Endodermal cell (in vitro differentiated cells): Measurements from ENCODE around the gene RBMS3. TPM values are rescaled to one million over a fixed set of nuclear protein-coding genes. Genes with fewer than 3 reads are reported as not detected.
A peak's percentile ranks its signal among the peaks of the same experiment; 100 is the strongest.

Experiments used
- DNase-seq: peaks from one replicate; pipeline ENCODE4 v3.0.0-alpha.2; 2017
- H3K27ac ChIP-seq: 2 replicates; pipeline ENCODE4 v1.5.1; 2013; ENCODE audit warnings: mild to moderate bottlenecking, low read depth, low read length, moderate library complexity
- H3K27me3 ChIP-seq: 2 replicates; pipeline ENCODE4 v1.6.1; 2013; ENCODE audit warnings: mild to moderate bottlenecking, low read length, moderate library complexity; ENCODE audit not compliant: insufficient read depth, control insufficient read depth, poor library complexity, severe bottlenecking
- H3K36me3 ChIP-seq: 2 replicates; pipeline ENCODE4 v1.7.0; 2013; ENCODE audit warnings: mild to moderate bottlenecking, low read length, moderate library complexity; ENCODE audit not compliant: control insufficient read depth, insufficient read depth
- H3K4me1 ChIP-seq: one replicate; pipeline ENCODE4 v1.7.0; 2013; ENCODE audit warnings: low read length; ENCODE audit not compliant: control insufficient read depth, insufficient read depth
- H3K4me3 ChIP-seq: 2 replicates; pipeline ENCODE4 v1.5.1; 2013; ENCODE audit warnings: mild to moderate bottlenecking, low read length, moderate library complexity
- H3K9ac ChIP-seq: 2 replicates; pipeline ENCODE4 v1.6.1; 2013; ENCODE audit warnings: mild to moderate bottlenecking, low read length, moderate library complexity; ENCODE audit not compliant: poor library complexity, severe bottlenecking; ENCODE audit errors: extremely low read depth
- H3K9me3 ChIP-seq: 2 replicates; pipeline ENCODE4 v1.6.1; 2013; ENCODE audit warnings: mild to moderate bottlenecking, low read length, moderate library complexity; ENCODE audit not compliant: control insufficient read depth
- H3K27ac Mint-ChIP-seq: 2 replicates; pipeline ENCODE4 v1.8.0; 2020; ENCODE audit warnings: mixed read lengths
- H3K27me3 Mint-ChIP-seq: 2 replicates; pipeline ENCODE4 v1.8.0; 2021; ENCODE audit warnings: mild to moderate bottlenecking, mixed read lengths; ENCODE audit not compliant: insufficient read depth
- H3K36me3 Mint-ChIP-seq: 2 replicates; pipeline ENCODE4 v1.8.0; 2020; ENCODE audit warnings: low read depth, mixed read lengths
- H3K4me1 Mint-ChIP-seq: 2 replicates; pipeline ENCODE4 v1.8.0; 2020; ENCODE audit warnings: mixed read lengths
- H3K4me3 Mint-ChIP-seq: 2 replicates; pipeline ENCODE4 v1.8.0; 2020; ENCODE audit warnings: mild to moderate bottlenecking, moderate library complexity, mixed read lengths
- H3K9me3 Mint-ChIP-seq: 2 replicates; pipeline ENCODE4 v1.8.0; 2020; ENCODE audit warnings: mild to moderate bottlenecking, mixed read lengths
- WGBS, 2 experiments: methylation state at CpG; one replicate each; pipeline versions ENCODE4 v1.1.5 to v1.1.7; 2013; ENCODE audit warnings: missing lambda C conversion rate in 2 of 2, mixed read lengths in 1 of 2; ENCODE audit not compliant: insufficient coverage in 1 of 2, insufficient read length in 1 of 2; 5-methylcytosine and 5-hydroxymethylcytosine counted together
- total RNA-seq, 2 donors: library from RNA; stranded (reverse); fragmentation: NEBNext Ultra II Directional in 1 of 2; extraction: Animal tissue kit (Norgen Biotek cat#: 25700) in 1 of 2; gene quantifications; 2 replicates in 1 of 2; 3 replicates in 1 of 2; pipeline ENCODE4 v1.2.1, GENCODE V29; 2021
- TF ChIP-seq, protein P1 (sequence below): fragments of 200-600 bp; sonication (generic); conservative IDR thresholded peaks from 2 replicates; pipeline ENCODE4 v1.5.0; 2021; ENCODE audit warnings: antibody characterized with exemption, mild to moderate bottlenecking

RBMS3 gene
- total RNA-seq, 2 donors from 2014 or later: 2.0 to 7.3 TPM

DNA sequence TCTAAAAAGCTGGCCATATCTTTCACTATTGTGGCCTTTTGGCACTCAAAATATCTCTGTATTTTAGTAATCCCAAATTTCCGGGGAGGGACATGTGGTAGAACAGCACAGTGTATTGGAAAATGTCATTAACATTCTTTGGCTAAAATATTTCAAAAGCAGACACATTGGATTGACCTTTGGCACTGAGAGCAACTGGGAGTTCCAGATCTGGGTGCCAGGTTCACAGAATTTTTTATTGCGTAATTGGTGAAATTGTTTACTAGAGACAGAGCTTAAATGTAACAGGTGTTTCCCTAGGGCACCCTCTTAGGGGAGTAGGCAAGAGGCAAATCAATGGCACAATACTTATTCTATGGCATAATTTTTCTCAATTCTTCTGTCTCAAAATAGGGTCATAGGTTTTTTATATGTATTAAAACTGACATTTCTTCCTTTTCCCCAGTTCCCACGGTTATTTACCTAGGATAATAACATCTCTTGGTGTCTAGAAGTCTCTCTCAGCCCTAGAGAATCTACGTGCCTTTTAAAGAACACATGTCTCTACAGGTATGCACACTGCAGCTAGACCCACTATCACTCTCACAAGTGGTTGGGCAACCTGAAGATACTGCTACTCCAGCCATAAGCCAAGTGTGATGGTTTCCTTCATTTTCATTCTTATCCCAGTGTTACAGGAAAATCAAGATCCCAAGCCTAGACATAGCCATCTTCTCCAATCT lies 10.6 kb downstream of the RBMS3 start:
- peaks cover 21% of the 10 kb centered on the region for H3K4me1 Mint-ChIP-seq

DNA sequence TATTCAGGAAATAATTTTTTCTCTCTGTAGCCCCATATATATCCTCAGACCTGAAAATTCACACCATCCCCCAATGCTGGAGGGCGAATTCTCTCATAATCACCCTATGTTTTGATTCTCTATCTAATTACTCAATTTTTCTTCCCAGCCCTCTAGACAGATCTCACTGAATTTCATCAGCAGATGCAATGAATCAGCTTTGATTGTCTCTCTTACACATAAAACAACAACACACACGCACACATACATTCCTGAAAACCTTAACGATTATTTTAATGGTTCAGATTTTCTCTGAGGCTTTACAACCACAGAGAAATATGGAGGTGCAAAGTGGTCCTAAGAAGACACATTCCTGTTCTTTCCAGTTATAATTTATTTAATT lies 11.1 kb downstream of the RBMS3 start:
- H3K27ac ChIP-seq: no peak overlapping the region
- peaks cover 3% of the 10 kb centered on the region for H3K4me1 ChIP-seq
- WGBS, 2 experiments: 90 to 100% methylated on average over 1 to 3 of the region's 3 CpGs
- no peaks in the 10 kb centered on the region for H3K9me3 Mint-ChIP-seq
- no peak overlapping the region for H3K27ac Mint-ChIP-seq
- no peaks in the 10 kb centered on the region for H3K27me3 ChIP-seq
- H3K4me3 ChIP-seq: no peak overlapping the region
- no peaks in the 10 kb centered on the region for H3K36me3 ChIP-seq
- H3K36me3 Mint-ChIP-seq: no peaks in the 10 kb centered on the region
- H3K4me3 Mint-ChIP-seq: no peak overlapping the region
- H3K9ac ChIP-seq: no peak overlapping the region
- H3K9me3 ChIP-seq: no peaks in the 10 kb centered on the region
- DNase-seq: no peak
- TF ChIP-seq, protein P1, sequence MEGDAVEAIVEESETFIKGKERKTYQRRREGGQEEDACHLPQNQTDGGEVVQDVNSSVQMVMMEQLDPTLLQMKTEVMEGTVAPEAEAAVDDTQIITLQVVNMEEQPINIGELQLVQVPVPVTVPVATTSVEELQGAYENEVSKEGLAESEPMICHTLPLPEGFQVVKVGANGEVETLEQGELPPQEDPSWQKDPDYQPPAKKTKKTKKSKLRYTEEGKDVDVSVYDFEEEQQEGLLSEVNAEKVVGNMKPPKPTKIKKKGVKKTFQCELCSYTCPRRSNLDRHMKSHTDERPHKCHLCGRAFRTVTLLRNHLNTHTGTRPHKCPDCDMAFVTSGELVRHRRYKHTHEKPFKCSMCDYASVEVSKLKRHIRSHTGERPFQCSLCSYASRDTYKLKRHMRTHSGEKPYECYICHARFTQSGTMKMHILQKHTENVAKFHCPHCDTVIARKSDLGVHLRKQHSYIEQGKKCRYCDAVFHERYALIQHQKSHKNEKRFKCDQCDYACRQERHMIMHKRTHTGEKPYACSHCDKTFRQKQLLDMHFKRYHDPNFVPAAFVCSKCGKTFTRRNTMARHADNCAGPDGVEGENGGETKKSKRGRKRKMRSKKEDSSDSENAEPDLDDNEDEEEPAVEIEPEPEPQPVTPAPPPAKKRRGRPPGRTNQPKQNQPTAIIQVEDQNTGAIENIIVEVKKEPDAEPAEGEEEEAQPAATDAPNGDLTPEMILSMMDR: no peak
- peaks cover 21% of the 10 kb centered on the region for H3K4me1 Mint-ChIP-seq
- H3K27me3 Mint-ChIP-seq: no peaks in the 10 kb centered on the region

More for the DNA sequence above, 10.6 kb downstream of the RBMS3 start:
- Histone ChIP-seq H3K9me3 (no peaks in the 10 kb centered on the region), H3K4me1 (peaks cover 3% of the 10 kb centered on the region), H3K27me3 (no peaks in the 10 kb centered on the region), H3K4me3 (no peak overlapping the region), H3K36me3 (no peaks in the 10 kb centered on the region), H3K9ac (no peak overlapping the region), H3K27ac (no peak overlapping the region)
- H3K36me3 Mint-ChIP-seq: no peaks in the 10 kb centered on the region
- no peak overlapping the region for H3K4me3 Mint-ChIP-seq
- TF ChIP-seq, protein P1: no peak
- no peak for DNase-seq
- no peaks in the 10 kb centered on the region for H3K27me3 Mint-ChIP-seq
- no peaks in the 10 kb centered on the region for H3K9me3 Mint-ChIP-seq
- peak overlapping the region; percentile 57 for H3K27ac Mint-ChIP-seq
- WGBS, 2 experiments: 88 to 93% methylated on average over 4 of the region's 4 CpGs

DNA sequence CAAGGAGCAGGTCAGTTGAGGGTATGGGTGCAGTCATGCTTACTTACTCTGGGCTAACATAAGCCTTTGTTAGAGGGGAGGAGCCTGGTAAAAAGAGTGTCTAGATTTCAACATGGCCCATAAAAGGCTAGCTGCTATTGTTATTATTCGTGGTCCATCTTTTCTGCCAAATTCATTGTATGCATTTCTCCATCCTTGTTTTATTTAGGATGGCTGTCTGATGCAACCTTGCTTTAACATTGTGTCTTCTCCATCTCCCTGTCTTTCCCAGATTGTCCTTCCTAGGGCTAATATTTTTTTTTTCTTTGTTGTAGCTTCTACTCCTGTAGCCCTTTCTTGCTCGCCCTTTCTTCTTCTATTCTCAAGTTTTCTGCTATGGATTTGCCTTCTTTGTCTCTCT lies 12.6 kb downstream of the RBMS3 start:
- peaks cover 17% of the 10 kb centered on the region for H3K4me1 Mint-ChIP-seq
- Histone ChIP-seq H3K36me3 (no peaks in the 10 kb centered on the region), H3K4me3 (no peak overlapping the region), H3K4me1 (peaks cover 3% of the 10 kb centered on the region), H3K9me3 (no peaks in the 10 kb centered on the region), H3K27me3 (no peaks in the 10 kb centered on the region), H3K9ac (no peak overlapping the region), H3K27ac (no peak overlapping the region)
- TF ChIP-seq, protein P1: no peak
- 60 to 78% methylated on average over 2 of the region's 2 CpGs for WGBS, 2 experiments
- no peak overlapping the region for H3K27ac Mint-ChIP-seq
- H3K36me3 Mint-ChIP-seq: no peaks in the 10 kb centered on the region
- no peak overlapping the region for H3K4me3 Mint-ChIP-seq
- no peaks in the 10 kb centered on the region for H3K27me3 Mint-ChIP-seq
- no peaks in the 10 kb centered on the region for H3K9me3 Mint-ChIP-seq
- no peak for DNase-seq
